GM12878 (cell line): ENCODE measurements around the gene FHOD3. TPM values are rescaled to one million over a fixed set of nuclear protein-coding genes. Genes with fewer than 3 reads are reported as not detected.

Experiments
- ATAC-seq: fragments of 200-7000 bp; cut with Tn5 transposase; 3 replicates; pipeline ENCODE4 v1.9.1; 2020; ENCODE audit warnings: mild to moderate bottlenecking, moderate library complexity
- BruUV-seq: library from RNA; stranded (reverse); fragments of 400-500 nt; replicated peaks from 2 replicates; lab custom pipeline; 2021; lab: Mats Ljungman, UMichigan
- CTCF ChIA-PET: fragments of 300-600 bp; sonication (Branson Sonifier 250); formaldehyde crosslinking; extraction: SDS; loops from one replicate; lab custom pipeline; 2021; ENCODE audit warnings: inconsistent platforms; lab: Yijun Ruan, JAX
- POLR2A ChIA-PET: fragments of 350-600 bp; formaldehyde crosslinking; extraction: SDS; loops from one replicate; lab custom pipeline; 2021; ENCODE audit warnings: inconsistent platforms; lab: Charles Lee
- RAD21 ChIA-PET: fragments of 300-600 bp; sonication (Branson Sonifier 250); formaldehyde crosslinking; loops from one replicate; lab custom pipeline; 2023; ENCODE audit warnings: antibody characterized with exemption; ENCODE audit not compliant: unreplicated experiment; lab: Charles Lee
- SMC1A ChIA-PET: fragments of 300-600 bp; sonication (Branson Sonifier 250); formaldehyde crosslinking; loops from one replicate; lab custom pipeline; 2023; ENCODE audit not compliant: unreplicated experiment, uncharacterized antibody; lab: Charles Lee
- DNase-seq: peaks from one replicate; pipeline ENCODE4 v3.0.0-alpha.2; 2011; ENCODE audit warnings: low read depth, low spot score
- FAIRE-seq: peaks from 3 replicates; lab custom pipeline; 2011; peaks lifted over from hg19 to GRCh38; lab: Jason Lieb, UNC
- H2AFZ ChIP-seq: 2 replicates; pipeline ENCODE4 v1.6.0; 2011; ENCODE audit warnings: low read depth, low read length, control low read depth; ENCODE audit not compliant: control insufficient read depth
- H3K27ac ChIP-seq: 2 replicates; pipeline ENCODE4 v1.5.1; 2011; ENCODE audit warnings: control low read depth; ENCODE audit not compliant: control insufficient read depth, insufficient read depth
- H3K27me3 ChIP-seq, 2 experiments: replicated peaks in 1 of 2; 2 replicates each; pipeline versions ENCODE4 v1.6.0 to v1.6.1; 2011; ENCODE audit warnings: low read length in 1 of 2; ENCODE audit not compliant: control insufficient read depth in 2 of 2, insufficient read depth in 2 of 2
- H3K36me3 ChIP-seq, 2 experiments: 2 replicates each; pipeline ENCODE4 v1.5.1; 2011; ENCODE audit warnings: low read length in 1 of 2; ENCODE audit not compliant: control insufficient read depth in 2 of 2, insufficient read depth in 2 of 2
- H3K4me1 ChIP-seq: 2 replicates; pipeline ENCODE4 v1.6.1; 2011; ENCODE audit warnings: mild to moderate bottlenecking, low read length, moderate library complexity, mixed read lengths; ENCODE audit not compliant: control insufficient read depth, insufficient read depth
- H3K4me2 ChIP-seq: 2 replicates; pipeline ENCODE4 v1.6.0; 2011; ENCODE audit warnings: control low read depth; ENCODE audit not compliant: control insufficient read depth, insufficient read depth
- H3K4me3 ChIP-seq: fragments of 200-600 bp; sonication (generic); 2 replicates; pipeline ENCODE4 v1.5.1; 2016
- H3K79me2 ChIP-seq: 2 replicates; pipeline ENCODE4 v1.6.0; 2011; ENCODE audit warnings: low read length; ENCODE audit not compliant: control insufficient read depth, insufficient read depth
- H3K9ac ChIP-seq: 2 replicates; pipeline ENCODE4 v1.8.0; 2011; ENCODE audit warnings: low read length, control low read depth, mixed read lengths; ENCODE audit not compliant: control insufficient read depth, insufficient read depth
- H3K9me3 ChIP-seq: replicated peaks from 3 replicates; pipeline ENCODE4 v1.5.1; 2011; ENCODE audit warnings: mild to moderate bottlenecking, low read length; ENCODE audit not compliant: control insufficient read depth, insufficient read depth
- H4K20me1 ChIP-seq: 2 replicates; pipeline ENCODE4 v1.6.0; 2011; ENCODE audit not compliant: control insufficient read depth, insufficient read depth
- BCL11A ChIP-seq: IDR thresholded peaks from 2 replicates; pipeline ENCODE4 v1.6.1; 2011; ENCODE audit warnings: low read depth, low read length
- BMI1 ChIP-seq: fragments of 450-650 bp; IDR thresholded peaks from 2 replicates; pipeline ENCODE4 v1.6.1; 2016; ENCODE audit warnings: mild to moderate bottlenecking, moderate library complexity, borderline replicate concordance
- CHD1 ChIP-seq: IDR thresholded peaks from 2 replicates; pipeline ENCODE4 v1.6.1; 2012; ENCODE audit warnings: low read depth, low read length, improper control_type of control experiment
- CHD4 ChIP-seq: fragments of 200-600 bp; sonication (generic); IDR thresholded peaks from 2 replicates; pipeline ENCODE4 v1.6.1; 2016; ENCODE audit warnings: mild to moderate bottlenecking
- CREB1 ChIP-seq: IDR thresholded peaks from 2 replicates; pipeline ENCODE4 v1.6.1; 2012; ENCODE audit warnings: low read depth, mild to moderate bottlenecking, inconsistent platforms
- EGR1 ChIP-seq, 2 experiments: IDR thresholded peaks; 1 replicate in 1 of 2; 2 replicates in 1 of 2; pipeline ENCODE4 v1.6.1; 2011 to 2012; ENCODE audit warnings: low read depth in 2 of 2, low read length in 2 of 2, borderline replicate concordance in 1 of 2, mild to moderate bottlenecking in 1 of 2, moderate library complexity in 1 of 2
- HDGF ChIP-seq: fragments of 450-650 bp; IDR thresholded peaks from 2 replicates; pipeline ENCODE4 v1.6.1; 2016; ENCODE audit warnings: antibody characterized with exemption
- MYC ChIP-seq: IDR thresholded peaks from 2 replicates; pipeline ENCODE4 v1.6.1; 2011; ENCODE audit warnings: mild to moderate bottlenecking, low read length, moderate library complexity, inconsistent platforms; ENCODE audit not compliant: insufficient read depth, insufficient replicate concordance, insufficient read length, severe bottlenecking
- NFIC ChIP-seq: IDR thresholded peaks from 2 replicates; pipeline ENCODE4 v1.6.1; 2012; ENCODE audit warnings: low read depth, mild to moderate bottlenecking, inconsistent platforms, low read length, moderate library complexity
- NR2C1 ChIP-seq: fragments of 450-650 bp; IDR thresholded peaks from 2 replicates; pipeline ENCODE4 v1.6.1; 2017; ENCODE audit warnings: antibody characterized with exemption, mild to moderate bottlenecking, moderate library complexity
- PRDM15 ChIP-seq: fragments of 450-650 bp; formaldehyde crosslinking; IDR thresholded peaks from 2 replicates; pipeline ENCODE4 v1.4.0; 2020; ENCODE audit warnings: mild to moderate bottlenecking, moderate library complexity
- TAF1 ChIP-seq: IDR thresholded peaks from 2 replicates; pipeline ENCODE4 v1.6.1; 2011; ENCODE audit warnings: mild to moderate bottlenecking, low read depth, low read length, borderline replicate concordance
- WGBS: methylation state at CpG from one replicate; pipeline ENCODE4 v1.1.6; 2016; ENCODE audit warnings: low lambda C conversion rate; ENCODE audit not compliant: insufficient replicate concordance, insufficient coverage; ENCODE audit errors: missing lambda C conversion rate; 5-methylcytosine and 5-hydroxymethylcytosine counted together
- in situ Hi-C: fragments of 300-500 bp; cut with MboI; formaldehyde crosslinking; loops from 9 replicates; pipeline ENCODE4 v1.14.3; 2018; ENCODE audit warnings: mixed read lengths
- intact Hi-C: fragments of 100-400 bp; cut with micrococcal nuclease; formaldehyde crosslinking; loops from one replicate; pipeline ENCODE4 v1.14.2; 2022; ENCODE audit not compliant: unreplicated experiment
- polyA plus RNA-seq, 11 experiments: library from polyadenylated mRNA; depleted of rRNA in 4 of 11; unstranded in 6 of 11; stranded (reverse) in 5 of 11; fragments of >200 nt; fragmentation: Nextera tagmentation in 4 of 11; fragmentation: Illumina TruSeq in 1 of 11; extraction: Ambion mirVana in 4 of 11; extraction: Trizol in 1 of 11; gene quantifications; 1 replicate in 1 of 11; 2 replicates in 10 of 11; pipeline versions ENCODE4 v1.2.1 to v1.2.3, GENCODE V29; 2011 to 2016; ENCODE audit warnings: inconsistent platforms in 2 of 11, missing spikeins in 2 of 11, low read depth in 1 of 11
- total RNA-seq, 4 experiments: library from RNA; depleted of rRNA in 3 of 4; stranded (reverse); fragments of >200 nt in 3 of 4; fragmentation: Illumina TruSeq in 1 of 4; extraction: Trizol in 1 of 4; gene quantifications; 2 replicates each; pipeline versions ENCODE4 v1.2.1 to v1.2.3, GENCODE V29; 2013 to 2021
- TF ChIP-seq, protein P1 (sequence below): IDR thresholded peaks from 2 replicates; pipeline ENCODE4 v1.6.1; 2011; ENCODE audit warnings: low read depth, mild to moderate bottlenecking, low read length, moderate library complexity, borderline replicate concordance; ENCODE audit errors: extremely low read depth

Gene FHOD3
- total and polyA plus RNA-seq, 10 of the 15 experiments (the other 5 are each of a cell fraction or from before 2014, with no cell fraction given): 0.77 to 26.7 (median 10.4) TPM

- no peak for TF ChIP-seq CHD4
- no peak for TF ChIP-seq HDGF
- TF ChIP-seq NFIC: no peak
- no peak for TF ChIP-seq EGR1 (IDR thresholded peaks at IDR 0.05; ENCODE audit: borderline replicate concordance in 1 of 2, low read depth in 2 of 2, low read length in 2 of 2)
- TF ChIP-seq BCL11A: no peak
- TF ChIP-seq CHD1: no peak
- no peak for TF ChIP-seq TAF1
- no peak for TF ChIP-seq CREB1
- no peak for TF ChIP-seq NR2C1
- no peak for TF ChIP-seq MYC
Measured at GRCh38 chr18:36294031-36294430, 3.5 kb upstream of the FHOD3 start (continued).

DNA sequence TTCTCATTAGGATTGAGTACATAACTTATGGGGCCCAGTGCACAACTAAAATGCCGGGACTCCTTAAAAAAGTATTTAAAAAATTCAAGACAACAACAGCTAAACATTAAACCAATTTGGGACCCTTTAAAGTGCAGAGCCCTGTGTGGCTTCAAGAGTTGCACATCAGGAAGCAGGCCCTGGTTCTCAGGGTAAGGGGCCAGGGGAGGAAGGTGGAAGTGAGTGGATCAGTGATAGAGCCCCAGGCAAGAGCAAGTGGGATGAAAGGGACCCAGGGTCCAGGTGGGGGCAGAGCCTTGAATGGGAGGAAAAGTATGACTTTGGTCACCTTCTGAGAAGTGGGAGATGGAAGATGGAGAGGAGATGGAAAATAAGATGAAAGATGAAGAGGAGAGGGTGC, 2.3 kb upstream of the FHOD3 start:
- no peak overlapping the region for H2AFZ ChIP-seq
- H3K36me3 ChIP-seq: no peaks in the 10 kb centered on the region
- H3K4me3 ChIP-seq: no peak overlapping the region
- in situ Hi-C loops (no loop called here), intact Hi-C loops (loop anchor here (5.0 to 10.0 kb wide), 2 partner anchors 277 to 370 kb away; no protein-coding TSS in a partner anchor)
- ChIA-PET SMC1A (interaction anchor here (0.9 to 12.6 kb wide), 8 partner anchors 11 to 281 kb away, joined by 3 to 212 read pairs (median 4); no protein-coding TSS in a partner anchor), RAD21 (interaction anchor here (1.6 to 10.8 kb wide), 3 partner anchors 11 to 117 kb away, joined by 3 to 203 read pairs (median 9); no protein-coding TSS in a partner anchor), POLR2A (interaction anchor here (0.6 kb wide), 1 partner anchor 43 kb away, joined by 3 read pairs; no protein-coding TSS in a partner anchor), CTCF (interaction anchor here (0.7 to 1.6 kb wide), 10 partner anchors 11 to 391 kb away, joined by 3 to 6 read pairs (median 3); no protein-coding TSS in a partner anchor)
- TF ChIP-seq, protein P1, sequence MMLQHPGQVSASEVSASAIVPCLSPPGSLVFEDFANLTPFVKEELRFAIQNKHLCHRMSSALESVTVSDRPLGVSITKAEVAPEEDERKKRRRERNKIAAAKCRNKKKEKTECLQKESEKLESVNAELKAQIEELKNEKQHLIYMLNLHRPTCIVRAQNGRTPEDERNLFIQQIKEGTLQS: no peak
- TF ChIP-seq BMI1 (no peak), PRDM15 (CRISPR knock-in tag) (no peak)
- H3K27me3 ChIP-seq: peaks cover 0 to 4% of the 10 kb centered on the region in 2 experiments; a peak in 1 of 4 replicates
- WGBS: 70% methylated on average over 1 of the region's 1 CpG
- H3K27ac ChIP-seq: no peak overlapping the region
- no TSS peak for BruUV-seq
- H3K4me2 ChIP-seq: no peak overlapping the region
- DNase-seq (no peak), FAIRE-seq (no peak), ATAC-seq (no peak)
- H3K9me3 ChIP-seq: no peaks in the 10 kb centered on the region
- no peak overlapping the region for H3K9ac ChIP-seq
- no peaks in the 10 kb centered on the region for H4K20me1 ChIP-seq
- H3K4me1 ChIP-seq: no peaks in the 10 kb centered on the region
- peaks cover 5% of the 10 kb centered on the region for H3K79me2 ChIP-seq
